ENCODE measurements around the gene MPP3. TPM values are rescaled to one million over a fixed set of nuclear protein-coding genes. Genes with fewer than 3 reads are reported as not detected.

MPP3 gene
- total RNA-seq, 1 experiment from 2014 or later: 19.5 TPM

- CTCF ChIA-PET: no interaction called here
Measured at GRCh38 chr17:43808076-43808475, 24.9 kb downstream of the MPP3 start.

More at GRCh38 chr17:43808076-43808475, 24.9 kb downstream of the MPP3 start:
- Histone ChIP-seq H3K36me3 (ENCODE audit: control insufficient read depth in 1 of 2, insufficient read depth in 2 of 2, low read length in 2 of 2) (peaks cover 2 to 23% of the 10 kb centered on the region in 2 experiments; a peak in 2 of 4 replicates), H3K4me2 (ENCODE audit: low read length) (no peak overlapping the region), H2AFZ (ENCODE audit: low read depth, low read length, poor library complexity, severe bottlenecking) (no peak overlapping the region), H3K9me3 (ENCODE audit: control insufficient read depth in 1 of 2, insufficient read depth in 1 of 2, low read depth in 1 of 2, low read length in 2 of 2) (no peaks in the 10 kb centered on the region), H4K20me1 (ENCODE audit: insufficient read depth) (no peaks in the 10 kb centered on the region), H3K79me2 (ENCODE audit: insufficient read depth, low read length) (no peaks in the 10 kb centered on the region), H3K9ac (ENCODE audit: low read length) (no peak overlapping the region), H3K4me3 (replicated peaks in 1 of 2; ENCODE audit: low read depth in 1 of 2, low read length in 2 of 2) (no peak overlapping the region), H3K27me3 (ENCODE audit: insufficient read depth, low read length) (no peaks in the 10 kb centered on the region), H3K27ac (ENCODE audit: low read depth, low read length) (no peak overlapping the region), H3K4me1 (ENCODE audit: control insufficient read depth in 1 of 2, insufficient read depth in 2 of 2, low read length in 2 of 2) (no peaks in the 10 kb centered on the region), H3K9me2 (ENCODE audit: insufficient read depth) (no peaks in the 10 kb centered on the region)
- ChIA-PET POLR2A (no interaction called here), RAD21 (ENCODE audit: low non-redundant PET in 1 of 2, low total read pairs in 2 of 2, uncharacterized antibody in 2 of 2, unreplicated experiment in 2 of 2) (no interaction called here)
- intact Hi-C loops (cut with micrococcal nuclease): no loop called here
- no peak for ATAC-seq
- TF ChIP-seq JUND (IDR thresholded peaks at IDR 0.05) (no peak), ELF1 (IDR thresholded peaks at IDR 0.05; ENCODE audit: borderline replicate concordance, low read depth) (no peak), CEBPB (IDR thresholded peaks at IDR 0.05; ENCODE audit: low read depth) (no peak), RAD21 (IDR thresholded peaks at IDR 0.05; ENCODE audit: low read depth) (no peak), MAX (IDR thresholded peaks at IDR 0.05) (no peak), EZH2 (IDR thresholded peaks at IDR 0.05) (no peak), ZBTB33 (IDR thresholded peaks at IDR 0.05; ENCODE audit: extremely low read depth, insufficient replicate concordance, low read length) (no peak), SIN3A (IDR thresholded peaks at IDR 0.05; ENCODE audit: low read depth) (no peak), POLR2A (IDR thresholded peaks at IDR 0.05; ENCODE audit: borderline replicate concordance, extremely low read depth, insufficient read depth, insufficient read length) (no peak), FOSL1 (IDR thresholded peaks at IDR 0.05; ENCODE audit: low read depth) (no peak), TCF7L2 (IDR thresholded peaks at IDR 0.05; ENCODE audit: borderline replicate concordance, extremely low read depth, insufficient read depth, insufficient read length) (no peak), EZH2phosphoT487 (IDR thresholded peaks at IDR 0.05; ENCODE audit: borderline replicate concordance) (no peak), ZNF274 (IDR thresholded peaks at IDR 0.05; ENCODE audit: low read depth, low read length) (no peak), SP1 (IDR thresholded peaks at IDR 0.05; ENCODE audit: low read depth) (no peak), CBX3 (IDR thresholded peaks at IDR 0.05; ENCODE audit: low read depth) (no peak)
- TF ChIP-seq, protein P1, sequence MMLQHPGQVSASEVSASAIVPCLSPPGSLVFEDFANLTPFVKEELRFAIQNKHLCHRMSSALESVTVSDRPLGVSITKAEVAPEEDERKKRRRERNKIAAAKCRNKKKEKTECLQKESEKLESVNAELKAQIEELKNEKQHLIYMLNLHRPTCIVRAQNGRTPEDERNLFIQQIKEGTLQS (IDR thresholded peaks at IDR 0.05): no peak
- TF ChIP-seq, protein P2, sequence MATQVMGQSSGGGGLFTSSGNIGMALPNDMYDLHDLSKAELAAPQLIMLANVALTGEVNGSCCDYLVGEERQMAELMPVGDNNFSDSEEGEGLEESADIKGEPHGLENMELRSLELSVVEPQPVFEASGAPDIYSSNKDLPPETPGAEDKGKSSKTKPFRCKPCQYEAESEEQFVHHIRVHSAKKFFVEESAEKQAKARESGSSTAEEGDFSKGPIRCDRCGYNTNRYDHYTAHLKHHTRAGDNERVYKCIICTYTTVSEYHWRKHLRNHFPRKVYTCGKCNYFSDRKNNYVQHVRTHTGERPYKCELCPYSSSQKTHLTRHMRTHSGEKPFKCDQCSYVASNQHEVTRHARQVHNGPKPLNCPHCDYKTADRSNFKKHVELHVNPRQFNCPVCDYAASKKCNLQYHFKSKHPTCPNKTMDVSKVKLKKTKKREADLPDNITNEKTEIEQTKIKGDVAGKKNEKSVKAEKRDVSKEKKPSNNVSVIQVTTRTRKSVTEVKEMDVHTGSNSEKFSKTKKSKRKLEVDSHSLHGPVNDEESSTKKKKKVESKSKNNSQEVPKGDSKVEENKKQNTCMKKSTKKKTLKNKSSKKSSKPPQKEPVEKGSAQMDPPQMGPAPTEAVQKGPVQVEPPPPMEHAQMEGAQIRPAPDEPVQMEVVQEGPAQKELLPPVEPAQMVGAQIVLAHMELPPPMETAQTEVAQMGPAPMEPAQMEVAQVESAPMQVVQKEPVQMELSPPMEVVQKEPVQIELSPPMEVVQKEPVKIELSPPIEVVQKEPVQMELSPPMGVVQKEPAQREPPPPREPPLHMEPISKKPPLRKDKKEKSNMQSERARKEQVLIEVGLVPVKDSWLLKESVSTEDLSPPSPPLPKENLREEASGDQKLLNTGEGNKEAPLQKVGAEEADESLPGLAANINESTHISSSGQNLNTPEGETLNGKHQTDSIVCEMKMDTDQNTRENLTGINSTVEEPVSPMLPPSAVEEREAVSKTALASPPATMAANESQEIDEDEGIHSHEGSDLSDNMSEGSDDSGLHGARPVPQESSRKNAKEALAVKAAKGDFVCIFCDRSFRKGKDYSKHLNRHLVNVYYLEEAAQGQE (IDR thresholded peaks at IDR 0.05; ENCODE audit: low read depth): no peak
- no TSS peak for BruUV-seq (replicated peaks)
- DNase-seq (ENCODE audit: low read depth, low spot score): no peak
